CD4-positive, alpha-beta T cell treated with Interleukin-4 for 4 hours (primary cell): ENCODE data around the gene MATN1.

Experiments
- DNase-seq: peaks from one replicate; pipeline ENCODE4 v3.0.0-alpha.2; 2020

MATN1 gene

DNA sequence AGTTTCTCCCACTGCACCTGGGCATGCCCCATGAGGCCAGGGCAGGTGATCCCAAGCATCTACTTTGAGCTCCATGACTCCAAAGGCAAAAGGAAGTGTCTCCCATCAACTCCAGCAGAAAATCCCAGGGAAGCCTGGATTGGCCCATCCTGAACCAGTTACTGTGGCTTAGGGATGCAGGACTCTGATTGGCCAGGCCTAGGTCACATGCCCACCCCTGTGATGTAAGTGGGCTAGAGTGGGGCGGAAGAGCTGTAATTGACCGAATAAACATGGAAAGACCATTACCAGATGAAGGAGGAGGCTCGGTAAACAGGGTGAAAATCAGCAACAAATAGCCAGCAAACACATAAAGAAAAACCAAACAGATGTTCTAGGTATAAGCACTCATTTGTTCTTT is 45.2 kb downstream of the MATN1 start:
- no peak for DNase-seq

DNA sequence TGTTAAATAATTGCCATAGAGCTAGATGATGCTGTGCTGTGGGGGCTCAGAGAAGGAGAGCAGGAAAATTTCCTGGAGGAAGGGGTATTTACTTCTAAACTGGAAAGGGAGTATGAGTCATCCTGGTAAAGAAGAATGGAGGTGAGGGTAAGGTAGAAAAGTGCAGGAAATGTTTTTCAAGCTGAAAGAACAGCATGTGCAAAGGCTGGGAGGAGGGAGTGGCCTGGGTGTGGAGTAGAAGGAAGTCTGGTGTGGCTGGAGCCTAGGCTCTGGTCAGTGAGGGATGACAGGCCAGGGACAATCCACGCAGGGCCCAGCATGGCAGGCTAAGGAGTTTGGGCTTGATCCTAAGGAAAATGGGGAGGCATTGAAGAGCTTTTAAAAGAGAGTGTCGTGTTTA is 45.9 kb downstream of the MATN1 start:
- no peak for DNase-seq

- DNase-seq: no peak
These were observed 47.6 kb downstream of the MATN1 start for GRCh38 chr1:30675761-30676160.

- DNase-seq: no peak
These were observed 48.1 kb downstream of the MATN1 start for GRCh38 chr1:30675289-30675688.

- no peak for DNase-seq
These were observed 50.0 kb downstream of the MATN1 start for GRCh38 chr1:30673395-30673794.

- DNase-seq: no peak
These were observed 50.7 kb downstream of the MATN1 start for GRCh38 chr1:30672661-30673060.

GRCh38 chr1:30670240-30671060 is 52.9 kb downstream of the MATN1 start:
- no peak for DNase-seq

- DNase-seq: no peak
These were observed 54.6 kb downstream of the MATN1 start for GRCh38 chr1:30668546-30669327.

DNA sequence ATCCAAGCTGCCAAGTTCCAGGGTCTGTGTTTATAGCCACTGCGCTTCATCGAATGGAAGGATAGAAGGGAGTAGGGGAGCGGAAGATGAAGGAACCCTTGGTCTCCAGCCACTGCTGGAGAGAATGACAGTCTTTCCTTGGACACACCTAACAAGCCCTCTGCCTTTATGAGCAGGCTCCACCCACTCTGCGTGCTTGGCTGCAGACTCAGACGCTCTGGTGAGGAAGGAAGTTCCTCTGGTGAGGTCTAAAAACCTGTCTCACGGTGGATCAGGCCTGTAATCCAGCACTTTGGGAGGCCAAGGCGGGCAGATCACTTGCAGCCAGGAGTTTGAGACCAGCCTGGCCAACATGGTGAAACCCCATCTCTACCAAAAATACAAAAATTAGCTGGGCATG is 55.4 kb downstream of the MATN1 start:
- DNase-seq: no peak

GRCh38 chr1:30666756-30667273 is 56.6 kb downstream of the MATN1 start:
- no peak for DNase-seq

DNA sequence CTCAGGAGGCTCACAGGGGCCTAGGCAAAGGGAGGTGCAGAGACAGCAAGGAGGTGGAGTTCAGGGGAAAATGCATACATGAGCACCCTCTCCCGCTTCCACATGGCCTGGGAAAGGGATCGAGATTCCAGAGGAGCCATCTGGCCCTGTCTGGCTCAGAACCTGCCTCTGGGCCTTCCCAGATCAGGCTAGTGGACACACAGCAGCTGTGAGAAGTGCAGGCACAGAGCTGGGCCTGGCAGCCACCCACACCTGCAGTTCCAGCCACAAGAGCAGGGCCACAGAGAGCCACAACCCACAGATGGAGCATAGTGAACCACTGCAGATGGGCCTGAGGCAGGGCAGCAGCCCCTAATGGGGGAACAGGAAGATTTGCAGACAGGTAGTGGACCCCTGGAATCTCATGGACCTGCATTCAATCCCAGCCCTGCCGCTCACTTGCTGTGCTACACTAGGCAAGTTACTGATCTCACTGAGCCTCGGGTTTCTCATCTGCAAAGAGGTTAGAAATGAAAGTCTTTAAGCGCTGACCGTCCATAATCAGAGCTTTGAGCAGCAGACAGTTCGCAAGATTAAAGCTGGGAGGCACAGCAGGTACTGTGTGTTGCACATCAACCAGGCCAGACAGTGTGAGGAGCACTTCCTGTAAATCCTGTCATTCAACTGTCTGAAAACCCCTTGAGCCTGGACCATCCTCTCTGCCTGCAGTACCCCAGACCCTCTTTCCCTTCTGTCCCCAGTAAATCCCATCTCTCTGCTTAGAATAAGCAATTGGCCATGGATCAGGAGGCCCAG is 58.0 kb downstream of the MATN1 start:
- no peak for DNase-seq

GRCh38 chr1:30664103-30664755 is 59.2 kb downstream of the MATN1 start:
- DNase-seq: no peak

DNA sequence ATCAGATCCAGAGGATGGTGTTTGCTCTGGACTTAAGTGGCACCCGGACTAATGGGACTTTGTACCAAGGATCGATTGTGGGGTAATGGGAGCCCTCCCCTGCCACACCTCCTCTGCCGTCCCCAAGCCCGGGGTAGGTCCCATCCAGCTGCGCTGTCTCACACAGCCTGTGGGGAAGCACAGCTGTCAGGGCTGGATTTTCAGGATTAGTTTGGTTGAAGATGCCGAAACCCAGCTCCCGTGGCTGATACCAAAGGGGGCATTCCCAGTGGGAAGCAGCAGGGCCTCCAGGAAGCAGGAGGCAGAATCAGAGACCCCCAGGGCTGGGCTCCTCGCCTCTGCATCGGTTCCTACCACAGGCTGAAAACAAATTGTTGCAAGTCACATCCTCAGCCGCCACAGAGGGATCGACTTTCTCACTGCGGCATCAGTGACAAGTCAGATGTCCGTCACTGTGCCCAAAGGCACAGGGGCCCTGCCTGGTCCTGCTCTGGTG is 59.7 kb downstream of the MATN1 start:
- DNase-seq: no peak

- no peak for DNase-seq
These were observed 61.0 kb downstream of the MATN1 start for GRCh38 chr1:30662291-30662840.

DNA sequence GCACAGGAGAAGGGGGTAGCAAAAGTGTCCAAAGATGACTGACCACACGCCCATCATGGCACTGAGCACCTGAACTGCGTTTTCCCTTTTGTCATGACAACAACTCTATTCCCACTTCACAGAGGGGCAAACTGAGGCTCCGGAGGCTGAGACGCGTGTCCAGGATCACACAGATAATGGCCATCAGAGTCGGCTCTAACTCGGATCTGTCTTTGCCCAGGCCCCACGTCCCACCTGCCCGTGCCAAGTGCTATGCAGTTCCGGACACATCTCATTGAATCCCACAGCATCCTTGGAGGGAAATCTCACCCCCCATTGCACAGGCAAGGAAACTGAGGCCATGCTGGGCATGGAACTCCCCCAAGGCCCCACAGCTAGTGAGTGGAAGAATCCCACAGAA is 62.1 kb downstream of the MATN1 start:
- no peak for DNase-seq
